Suprapubic skin (tissue), 3 donors: ENCODE data around the gene TMCO4.

Experiments
- EP300 ChIP-seq: sonication (generic); formaldehyde crosslinking; IDR thresholded peaks from one replicate; pipeline ENCODE4 v1.6.1; 2017; ENCODE audit warnings: antibody characterized with exemption
- POLR2A ChIP-seq, 2 donors: fragments of 450-650 bp; IDR thresholded peaks; one replicate each; pipeline ENCODE4 v1.6.1; 2017; ENCODE audit warnings: antibody characterized with exemption in 2 of 2, mild to moderate bottlenecking in 2 of 2, moderate library complexity in 2 of 2
- TF ChIP-seq, protein P1 (sequence below), 2 donors: fragments of 200-600 bp in 1 of 2; fragments of 450-650 bp in 1 of 2; sonication (generic) in 1 of 2; IDR thresholded peaks; one replicate each; pipeline ENCODE4 v1.5.1; 2016 to 2019; ENCODE audit warnings: antibody characterized with exemption in 2 of 2, mild to moderate bottlenecking in 1 of 2, moderate library complexity in 1 of 2

GRCh38 chr1:19744886-19745285 is 54.8 kb downstream of the TMCO4 start:
- TF ChIP-seq, protein P1, sequence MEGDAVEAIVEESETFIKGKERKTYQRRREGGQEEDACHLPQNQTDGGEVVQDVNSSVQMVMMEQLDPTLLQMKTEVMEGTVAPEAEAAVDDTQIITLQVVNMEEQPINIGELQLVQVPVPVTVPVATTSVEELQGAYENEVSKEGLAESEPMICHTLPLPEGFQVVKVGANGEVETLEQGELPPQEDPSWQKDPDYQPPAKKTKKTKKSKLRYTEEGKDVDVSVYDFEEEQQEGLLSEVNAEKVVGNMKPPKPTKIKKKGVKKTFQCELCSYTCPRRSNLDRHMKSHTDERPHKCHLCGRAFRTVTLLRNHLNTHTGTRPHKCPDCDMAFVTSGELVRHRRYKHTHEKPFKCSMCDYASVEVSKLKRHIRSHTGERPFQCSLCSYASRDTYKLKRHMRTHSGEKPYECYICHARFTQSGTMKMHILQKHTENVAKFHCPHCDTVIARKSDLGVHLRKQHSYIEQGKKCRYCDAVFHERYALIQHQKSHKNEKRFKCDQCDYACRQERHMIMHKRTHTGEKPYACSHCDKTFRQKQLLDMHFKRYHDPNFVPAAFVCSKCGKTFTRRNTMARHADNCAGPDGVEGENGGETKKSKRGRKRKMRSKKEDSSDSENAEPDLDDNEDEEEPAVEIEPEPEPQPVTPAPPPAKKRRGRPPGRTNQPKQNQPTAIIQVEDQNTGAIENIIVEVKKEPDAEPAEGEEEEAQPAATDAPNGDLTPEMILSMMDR (IDR thresholded peaks at IDR 0.05), result no peak
- TF ChIP-seq EP300 (no peak), POLR2A (IDR thresholded peaks at IDR 0.05) (no peak)
